ES-I3 (cell line): ENCODE results near the gene SPTBN1.
"Not testable (repeated sequence)": the region's sequence is repeated elsewhere in the genome, so short reads cannot be mapped to it uniquely, and the experiment has no call there.

Source experiments
- H3K36me3 ChIP-seq: 2 replicates; pipeline ENCODE4 v1.6.1; 2013; ENCODE audit warnings: mild to moderate bottlenecking, low read length, control low read depth, moderate library complexity; ENCODE audit not compliant: insufficient read depth
- H3K4me1 ChIP-seq: 2 replicates; pipeline ENCODE4 v1.6.1; 2013; ENCODE audit warnings: mild to moderate bottlenecking, control low read depth, low read length; ENCODE audit not compliant: insufficient read depth
- H3K9ac ChIP-seq: 2 replicates; pipeline ENCODE4 v1.6.1; 2013; ENCODE audit warnings: low read depth, mild to moderate bottlenecking, low read length, moderate library complexity
- H3K9me3 ChIP-seq: 2 replicates; pipeline ENCODE4 v1.6.1; 2013; ENCODE audit warnings: mild to moderate bottlenecking, low read length, moderate library complexity; ENCODE audit not compliant: control insufficient read depth, insufficient read depth

SPTBN1 gene

DNA sequence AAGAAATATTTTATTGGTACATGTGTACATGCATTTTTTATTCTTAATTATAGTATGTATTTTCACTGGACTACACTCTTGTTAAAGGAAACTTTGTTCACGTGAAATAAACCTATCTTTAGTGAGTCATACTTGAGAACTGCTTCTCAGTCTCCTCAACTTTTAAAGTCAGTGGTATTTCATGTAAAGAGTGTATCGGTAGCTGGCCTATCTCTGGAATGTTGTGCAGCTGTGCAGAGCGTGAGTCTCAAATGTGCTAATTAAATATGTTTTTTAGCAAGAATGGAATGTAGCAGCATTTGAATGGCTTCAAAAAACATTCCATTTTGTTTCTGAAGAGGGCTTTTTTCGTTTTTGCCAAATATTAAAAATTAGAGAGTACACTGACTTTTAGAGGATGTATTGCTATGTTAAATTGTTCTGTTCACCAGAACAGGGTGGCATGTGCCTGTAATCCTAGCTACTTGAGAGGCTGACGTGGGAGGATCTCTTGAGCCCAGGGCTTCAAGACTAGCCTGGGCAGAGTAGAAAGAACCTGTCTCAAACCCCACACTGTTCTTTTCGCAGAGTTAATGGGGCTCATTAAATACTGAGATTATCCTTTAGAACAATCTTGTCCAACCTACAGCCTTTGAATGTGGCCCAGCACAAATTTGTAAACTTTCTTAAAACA is 14.3 kb downstream of the SPTBN1 start:
- no peak overlapping the region for H3K9ac ChIP-seq
- no peaks in the 10 kb centered on the region for H3K9me3 ChIP-seq
- H3K4me1 ChIP-seq: peaks cover 22% of the 10 kb centered on the region
- H3K36me3 ChIP-seq: no peaks in the 10 kb centered on the region

DNA sequence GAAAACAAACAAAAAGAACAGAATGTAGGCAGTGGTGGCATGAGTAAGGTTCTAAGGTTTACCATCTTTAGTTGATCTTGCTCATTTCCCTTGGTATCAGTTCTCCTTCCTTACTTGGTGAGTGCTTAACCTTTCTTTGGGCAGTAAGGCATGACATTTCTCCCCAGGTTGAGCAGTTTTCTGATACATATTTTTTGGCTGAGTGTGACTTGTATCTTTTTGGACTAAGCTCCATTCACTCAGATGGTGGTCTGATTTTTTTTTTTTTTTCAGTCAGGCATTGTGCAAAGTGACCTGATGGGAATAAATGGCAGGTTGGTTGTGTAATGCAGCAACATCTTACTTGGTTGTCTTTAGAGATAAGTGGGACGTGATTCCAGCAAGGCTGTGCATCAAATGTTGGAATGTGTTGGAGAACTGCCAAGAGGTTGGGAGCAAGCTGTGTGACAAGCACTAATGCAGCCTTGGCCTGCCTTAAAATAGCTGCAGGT is 15.1 kb downstream of the SPTBN1 start:
- no peaks in the 10 kb centered on the region for H3K36me3 ChIP-seq
- H3K4me1 ChIP-seq: peaks cover 22% of the 10 kb centered on the region

DNA sequence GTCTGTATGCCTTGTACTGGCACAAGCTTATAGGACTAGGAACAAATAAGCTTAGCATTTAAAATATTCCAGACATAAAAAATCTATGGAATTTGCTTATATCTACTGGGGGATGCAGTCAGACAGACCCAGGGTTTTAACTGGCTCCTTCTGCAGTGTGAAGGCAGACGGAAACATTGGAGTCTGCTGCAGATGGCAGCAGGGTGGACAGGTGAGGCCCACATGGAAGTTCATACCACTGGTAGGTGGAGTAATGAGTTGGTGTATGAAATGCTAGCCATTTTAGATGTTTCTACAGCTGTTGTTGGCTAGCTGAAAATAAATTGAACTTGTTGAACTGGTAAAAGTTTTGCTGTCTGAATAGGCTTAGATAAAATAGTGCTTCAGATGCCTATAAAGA is 17.7 kb downstream of the SPTBN1 start:
- no peak overlapping the region for H3K9ac ChIP-seq
- no peaks in the 10 kb centered on the region for H3K36me3 ChIP-seq
- H3K9me3 ChIP-seq: no peaks in the 10 kb centered on the region
- peaks cover 22% of the 10 kb centered on the region for H3K4me1 ChIP-seq

More for the DNA sequence above, 15.1 kb downstream of the SPTBN1 start:
- Histone ChIP-seq H3K9ac (no peak overlapping the region), H3K9me3 (no peaks in the 10 kb centered on the region)

DNA sequence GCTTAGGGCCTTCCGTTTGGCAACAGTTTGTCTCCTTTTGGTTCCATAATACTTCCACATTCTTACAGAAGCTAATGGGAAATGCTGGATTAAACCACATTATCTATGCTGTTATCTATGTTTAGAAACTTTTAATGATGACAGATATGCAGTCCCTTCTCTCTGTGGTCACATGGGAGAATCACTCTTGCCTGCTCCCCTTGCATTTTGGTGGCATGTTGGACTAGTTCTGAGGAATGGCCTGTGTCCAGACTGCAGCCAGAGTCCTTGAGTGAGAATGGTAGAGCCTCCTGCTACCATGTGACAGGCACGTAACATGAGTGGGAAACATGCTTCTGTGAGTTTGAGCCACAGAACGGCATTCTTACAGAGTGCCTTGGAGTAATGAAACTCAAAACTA is 19.2 kb downstream of the SPTBN1 start:
- Histone ChIP-seq H3K9ac (no peak overlapping the region), H3K9me3 (no peaks in the 10 kb centered on the region), H3K4me1 (peaks cover 13% of the 10 kb centered on the region), H3K36me3 (no peaks in the 10 kb centered on the region)

DNA sequence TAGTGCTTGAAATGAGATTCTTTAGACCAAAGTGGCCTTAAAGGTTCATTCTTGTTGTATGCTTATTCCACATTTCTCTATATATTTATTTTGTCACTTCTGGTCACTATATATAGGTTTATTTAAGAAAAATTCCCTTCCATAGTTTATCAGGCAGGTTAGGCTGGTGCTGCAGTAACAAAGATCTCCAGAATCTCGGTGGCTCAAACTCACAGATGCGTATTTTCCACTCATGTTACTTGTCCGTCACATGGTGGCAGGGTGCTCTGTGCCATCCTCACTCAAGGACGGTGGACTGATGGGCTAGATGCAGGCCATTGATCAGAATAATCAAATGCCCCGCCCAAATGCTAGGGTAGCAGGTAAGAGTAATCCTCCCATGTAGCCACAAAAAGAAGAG is 19.8 kb downstream of the SPTBN1 start:
- Histone ChIP-seq H3K9me3 (no peaks in the 10 kb centered on the region), H3K9ac (no peak overlapping the region), H3K4me1 (peaks cover 6% of the 10 kb centered on the region), H3K36me3 (no peaks in the 10 kb centered on the region)

DNA sequence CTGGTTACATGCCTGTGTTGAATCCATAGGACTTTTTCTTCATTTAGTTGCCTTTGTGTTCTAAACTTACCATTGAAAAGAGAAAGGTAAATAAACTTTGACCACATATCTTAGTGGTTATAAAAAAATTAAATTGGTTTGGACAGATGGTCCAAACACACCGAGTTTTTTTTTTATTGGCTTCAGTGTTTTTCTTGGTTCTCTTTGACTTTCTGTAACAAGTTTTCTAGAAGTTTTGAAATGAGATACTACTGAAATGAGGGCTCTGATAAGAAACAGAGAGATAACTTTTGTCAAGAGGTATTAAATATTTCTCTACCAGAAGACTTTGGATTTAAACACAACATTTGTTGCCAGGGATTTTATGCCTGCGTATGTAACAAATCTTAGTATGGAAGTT is 20.7 kb downstream of the SPTBN1 start:
- Histone ChIP-seq H3K36me3 (no peaks in the 10 kb centered on the region), H3K9ac (no peak overlapping the region), H3K9me3 (no peaks in the 10 kb centered on the region), H3K4me1 (no peaks in the 10 kb centered on the region; the same call in 1 of the 2 replicates)

DNA sequence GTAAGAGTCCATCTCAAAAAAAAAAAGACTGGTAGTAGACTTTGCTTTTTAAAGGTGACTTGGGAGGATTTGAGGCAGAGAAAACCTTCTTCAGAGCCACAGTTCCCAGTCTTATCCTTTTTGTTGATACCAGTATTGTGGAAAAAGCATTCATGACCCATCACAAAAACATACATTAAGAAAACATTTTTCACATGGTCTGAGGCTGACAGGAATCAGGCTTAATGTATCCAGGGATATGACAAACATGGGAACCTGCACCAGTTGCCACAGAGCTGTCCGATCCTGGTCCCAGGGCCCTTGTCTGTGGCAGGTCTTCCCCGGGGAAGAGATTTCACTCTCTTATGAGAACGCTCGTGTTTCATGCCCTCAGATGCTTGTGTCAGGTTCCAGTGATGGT is 21.8 kb downstream of the SPTBN1 start:
- H3K9ac ChIP-seq: no peak overlapping the region
- peaks cover 4% of the 10 kb centered on the region for H3K4me1 ChIP-seq
- H3K9me3 ChIP-seq: no peaks in the 10 kb centered on the region
- no peaks in the 10 kb centered on the region for H3K36me3 ChIP-seq

DNA sequence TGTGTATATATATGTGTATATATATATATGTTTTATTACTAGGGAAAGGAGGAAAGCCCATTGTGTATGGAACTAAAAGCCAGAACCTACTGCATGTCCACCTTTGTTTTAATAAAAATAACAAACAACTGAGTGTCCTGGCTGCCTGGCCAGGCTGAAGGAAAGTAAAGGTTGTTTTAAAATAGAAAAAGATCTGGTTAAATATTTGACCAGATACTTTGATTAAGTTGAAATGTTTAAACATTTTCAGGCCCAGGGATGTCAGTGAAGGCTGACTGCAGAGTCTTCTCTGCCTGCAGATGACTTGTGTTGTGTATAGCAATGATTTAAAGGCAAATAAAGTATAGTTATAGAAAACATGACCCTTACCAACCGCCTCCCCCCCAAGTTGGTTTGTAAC is 22.8 kb downstream of the SPTBN1 start:
- H3K9me3 ChIP-seq: no peaks in the 10 kb centered on the region
- no peak overlapping the region for H3K9ac ChIP-seq
- H3K36me3 ChIP-seq: no peaks in the 10 kb centered on the region
- H3K4me1 ChIP-seq: peaks cover 14% of the 10 kb centered on the region

DNA sequence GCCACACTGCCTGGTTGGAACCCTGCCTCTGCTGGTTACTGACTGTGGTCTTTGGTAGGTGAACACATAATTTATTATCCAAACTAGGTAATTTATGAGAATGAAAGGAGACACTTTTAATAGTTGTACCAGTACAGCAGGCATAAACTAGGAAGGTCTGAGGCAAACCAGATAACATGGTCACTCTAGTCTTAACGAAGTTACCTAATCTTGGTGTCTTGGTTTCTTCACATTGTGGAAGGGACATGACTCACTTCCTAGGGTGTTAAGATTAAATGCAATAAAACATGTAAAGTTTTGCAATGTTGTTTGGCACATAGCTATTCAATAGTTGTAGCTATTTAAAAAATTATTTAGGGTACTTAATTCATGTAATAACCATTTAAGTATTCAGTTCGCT is 23.3 kb downstream of the SPTBN1 start:
- H3K4me1 ChIP-seq: peaks cover 14% of the 10 kb centered on the region
- H3K36me3 ChIP-seq: no peaks in the 10 kb centered on the region
- no peaks in the 10 kb centered on the region for H3K9me3 ChIP-seq
- no peak overlapping the region for H3K9ac ChIP-seq

DNA sequence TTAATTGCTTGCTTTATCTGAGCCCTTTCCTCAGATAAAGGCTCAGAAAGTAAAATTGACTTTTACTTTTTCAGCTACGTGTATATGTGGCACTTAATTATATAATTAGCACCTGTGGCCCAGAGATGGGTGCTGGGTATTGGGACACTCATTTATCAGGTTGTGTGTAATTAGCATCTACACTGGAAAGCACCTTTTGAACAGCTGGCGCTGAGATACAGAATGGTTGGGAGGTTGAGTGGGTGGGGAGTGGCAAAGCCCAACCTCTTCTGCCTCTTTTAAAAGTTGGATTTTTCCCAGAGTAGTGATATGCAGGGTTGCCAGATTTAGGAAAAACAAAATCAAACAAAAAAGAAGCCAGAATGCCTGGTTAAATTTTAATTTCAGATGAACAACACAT is 23.9 kb downstream of the SPTBN1 start:
- Histone ChIP-seq H3K36me3 (no peaks in the 10 kb centered on the region), H3K4me1 (peaks cover 14% of the 10 kb centered on the region), H3K9ac (no peak overlapping the region)

DNA sequence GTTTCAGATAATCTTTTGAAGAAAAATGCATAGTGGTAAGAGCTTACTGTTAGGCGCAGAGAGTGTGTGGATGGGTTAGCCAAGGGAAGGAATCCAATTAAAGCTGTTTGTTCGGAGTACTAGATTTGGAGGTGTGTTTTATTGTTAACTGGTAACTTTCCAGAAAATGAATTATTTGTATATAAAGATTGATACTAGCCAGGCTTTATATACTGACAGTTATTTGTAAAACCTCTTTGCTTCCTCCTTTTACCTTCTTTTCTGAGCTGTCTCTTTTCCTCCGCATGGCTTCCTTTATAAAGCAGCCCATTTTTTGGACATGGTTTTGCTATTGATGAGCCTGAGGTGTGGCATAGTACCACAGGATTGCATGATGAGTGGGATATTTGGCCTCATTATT is 25.6 kb downstream of the SPTBN1 start:
- H3K36me3 ChIP-seq: no peaks in the 10 kb centered on the region
- peaks cover 14% of the 10 kb centered on the region for H3K4me1 ChIP-seq
- no peaks in the 10 kb centered on the region for H3K9me3 ChIP-seq
- H3K9ac ChIP-seq: no peak overlapping the region

More for the DNA sequence above, 23.9 kb downstream of the SPTBN1 start:
- H3K9me3 ChIP-seq: no peaks in the 10 kb centered on the region

DNA sequence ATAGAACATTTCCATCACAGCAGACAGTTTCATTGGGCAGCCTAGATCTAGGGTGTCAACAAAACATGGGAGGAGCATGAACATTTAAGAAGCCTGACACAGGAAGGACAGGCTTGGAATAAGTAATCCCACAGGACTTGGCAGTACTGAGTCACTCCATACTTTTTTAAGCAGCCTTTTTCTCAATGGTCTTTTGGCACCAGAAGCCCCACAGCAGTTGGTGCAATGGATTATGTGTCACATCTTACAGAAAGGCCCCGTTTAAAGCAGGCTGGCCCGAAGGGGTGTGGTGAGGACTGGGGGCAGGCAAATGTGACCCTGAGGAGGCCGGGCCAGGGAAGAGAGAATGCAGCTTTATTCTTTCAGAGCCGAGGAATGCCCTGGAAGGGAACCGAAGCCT is 26.6 kb downstream of the SPTBN1 start:
- Histone ChIP-seq H3K9ac (no peak overlapping the region), H3K9me3 (no peaks in the 10 kb centered on the region; the same call in 1 of the 2 replicates), H3K36me3 (no peaks in the 10 kb centered on the region), H3K4me1 (peaks cover 14% of the 10 kb centered on the region)

DNA sequence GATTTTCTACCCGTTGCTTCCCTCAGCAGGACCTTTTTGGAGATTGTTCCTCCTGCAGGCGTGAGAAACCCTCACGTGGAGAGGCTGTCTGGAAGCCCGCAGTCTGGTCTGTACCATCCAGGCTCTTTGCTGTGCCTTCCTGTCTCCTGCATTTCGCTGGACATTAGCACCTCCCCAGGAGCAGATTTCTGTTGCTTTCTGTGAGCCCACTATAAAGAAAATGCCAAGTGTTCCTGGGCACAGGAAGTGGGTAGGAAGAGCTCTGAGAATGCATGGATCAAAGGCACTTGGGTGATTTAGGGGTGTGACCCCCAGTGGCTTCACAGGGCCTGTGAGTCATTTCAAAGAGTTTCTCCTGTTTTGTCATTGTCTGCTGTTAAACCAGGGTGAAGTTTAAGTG is 27.3 kb downstream of the SPTBN1 start:
- Histone ChIP-seq H3K4me1 (peaks cover 14% of the 10 kb centered on the region), H3K9me3 (no peaks in the 10 kb centered on the region; the same call in 1 of the 2 replicates), H3K36me3 (no peaks in the 10 kb centered on the region), H3K9ac (no peak overlapping the region)

DNA sequence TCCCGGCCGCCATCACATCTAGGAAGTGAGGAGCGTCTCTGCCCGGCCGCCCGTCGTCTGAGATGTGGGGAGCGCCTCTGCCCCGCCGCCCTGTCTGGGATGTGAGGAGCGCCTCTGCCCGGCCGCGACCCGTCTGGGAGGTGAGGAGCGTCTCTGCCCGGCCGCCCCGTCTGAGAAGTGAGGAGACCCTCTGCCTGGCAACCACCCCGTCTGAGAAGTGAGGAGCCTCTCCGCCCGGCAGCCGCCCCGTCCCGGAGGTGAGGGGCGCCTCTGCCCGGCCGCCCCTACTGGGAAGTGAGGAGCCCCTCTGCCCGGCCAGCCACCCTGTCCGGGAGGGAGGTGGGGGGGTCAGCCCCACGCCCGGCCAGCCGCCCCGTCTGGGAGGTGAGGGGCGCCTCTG is 29.6 kb downstream of the SPTBN1 start:
- peaks cover 14% of the 10 kb centered on the region for H3K4me1 ChIP-seq
- H3K9ac ChIP-seq, H3K36me3 ChIP-seq, H3K9me3 ChIP-seq: not testable (repeated sequence)

DNA sequence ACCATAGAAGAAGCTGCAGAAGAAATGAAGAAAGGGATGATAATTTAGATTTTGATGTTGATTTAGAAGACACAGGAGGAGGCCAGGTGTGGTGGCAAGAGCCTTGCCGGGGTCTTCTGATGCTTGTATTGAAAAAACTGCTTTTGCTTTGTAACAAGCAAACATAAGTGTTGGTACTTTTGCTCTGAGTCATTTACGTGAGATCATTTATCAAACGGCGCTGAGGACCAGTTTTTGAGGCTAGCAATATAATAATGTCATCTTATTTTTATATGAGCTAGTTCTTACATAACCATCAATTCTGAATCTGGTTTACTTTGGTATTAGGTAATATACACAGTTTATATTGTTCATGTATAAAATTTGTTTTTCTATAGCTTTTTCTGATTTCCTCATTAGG is 30.6 kb downstream of the SPTBN1 start:
- no peak overlapping the region for H3K9ac ChIP-seq
- H3K4me1 ChIP-seq: peaks cover 14% of the 10 kb centered on the region
- no peaks in the 10 kb centered on the region; the same call in 1 of the 2 replicates for H3K9me3 ChIP-seq
- H3K36me3 ChIP-seq: no peaks in the 10 kb centered on the region
